Fibroblast of skin of right quadriceps (primary cell): ENCODE measurements around the gene OR3A2.
"Not testable (repeated sequence)": the region's sequence is repeated elsewhere in the genome, so short reads cannot be mapped to it uniquely, and the experiment has no call there.

Experiments used
- DNase-seq: peaks from one replicate; pipeline ENCODE4 v3.0.0-alpha.2; 2013

Gene OR3A2

DNA sequence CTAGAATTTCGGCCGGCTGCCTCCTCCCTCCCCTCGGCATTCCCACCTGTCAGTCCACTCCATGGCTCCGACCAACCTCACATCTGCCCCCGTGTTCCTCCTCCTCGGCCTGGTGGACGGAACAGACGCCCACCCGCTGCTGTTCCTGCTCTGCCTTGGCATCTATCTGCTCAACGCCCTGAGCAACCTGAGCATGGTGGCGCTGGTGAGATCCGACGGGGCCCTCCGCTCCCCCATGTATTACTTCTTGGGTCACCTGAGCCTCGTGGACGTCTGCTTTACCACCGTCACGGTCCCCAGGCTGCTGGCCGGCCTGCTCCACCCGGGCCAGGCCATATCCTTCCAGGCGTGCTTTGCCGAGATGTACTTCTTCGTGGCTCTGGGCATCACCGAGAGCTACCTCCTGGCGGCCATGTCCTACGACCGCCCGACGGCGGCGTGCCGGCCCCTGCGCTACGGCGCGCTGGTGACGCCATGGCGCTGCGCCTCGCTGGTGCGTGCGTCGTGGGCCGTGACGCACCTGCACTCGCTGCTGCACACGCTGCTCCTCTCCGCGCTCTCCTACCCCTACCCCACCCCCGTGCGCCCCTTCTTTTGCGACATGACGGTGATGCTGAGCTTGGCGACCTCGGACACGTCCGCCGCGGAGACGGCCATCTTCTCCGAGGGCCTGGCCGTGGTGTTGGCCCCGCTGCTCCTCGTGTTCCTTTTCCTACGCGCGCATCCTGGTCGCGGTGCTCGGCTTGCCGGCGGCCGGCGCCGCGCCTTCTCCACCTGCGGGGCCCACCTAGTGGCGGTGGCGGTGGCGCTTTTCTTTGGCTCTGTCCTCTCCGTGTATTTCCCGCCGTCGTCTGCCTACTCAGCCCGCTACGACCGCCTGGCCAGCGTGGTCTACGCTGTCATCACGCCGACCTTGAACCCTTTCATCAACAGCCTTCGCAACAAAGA, at the start of gene OR3A2:
TSS of gene OR3A2 (minus strand) at position 440 of the 948 bp plus-strand sequence.
- DNase-seq: peak; percentile 11

DNA sequence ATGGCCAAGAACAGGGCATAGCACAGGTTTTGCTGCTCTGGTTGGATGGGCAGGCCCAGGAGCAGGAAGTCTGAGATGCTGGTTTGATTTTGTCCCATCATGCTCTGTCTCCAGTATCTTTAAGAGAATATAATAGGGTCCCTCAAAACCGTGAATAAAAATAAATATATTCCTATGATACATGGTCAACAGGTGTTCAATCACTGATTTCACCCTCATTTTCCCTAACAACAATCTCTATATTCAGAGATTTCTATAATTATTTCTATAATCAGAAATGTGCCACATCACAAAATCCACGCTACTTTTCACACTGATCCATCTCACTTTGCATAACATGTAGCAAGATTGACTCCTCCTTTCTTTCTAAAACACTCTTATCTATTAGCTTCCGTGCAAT, 47.6 kb upstream of the OR3A2 start, which contains the start of gene OR1E2:
TSS of gene OR1E2 (minus strand) at position 101 of the 400 bp plus-strand sequence. CDS start at position 101, 0 bp downstream.
- no peak for DNase-seq

DNA sequence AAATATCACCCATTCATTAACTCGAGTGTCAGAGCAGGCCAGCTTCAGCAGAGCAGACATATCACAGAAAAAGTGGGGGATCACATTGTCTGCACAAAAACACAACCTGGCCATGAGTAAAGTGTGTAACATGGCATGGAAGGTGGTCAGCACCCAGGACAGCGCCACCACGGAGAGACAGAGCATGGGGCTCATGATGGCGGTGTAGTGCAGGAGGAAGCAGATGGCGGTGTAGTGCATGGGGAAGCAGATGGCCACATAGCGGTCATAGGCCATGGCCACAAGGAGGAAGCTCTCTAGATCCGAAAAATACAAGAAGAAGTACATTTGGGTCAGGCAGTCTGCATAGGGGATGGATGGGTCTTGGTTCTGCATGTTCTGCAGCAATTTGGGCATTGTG, 47.1 kb upstream of the OR3A2 start:
- DNase-seq: not testable (repeated sequence)

DNA sequence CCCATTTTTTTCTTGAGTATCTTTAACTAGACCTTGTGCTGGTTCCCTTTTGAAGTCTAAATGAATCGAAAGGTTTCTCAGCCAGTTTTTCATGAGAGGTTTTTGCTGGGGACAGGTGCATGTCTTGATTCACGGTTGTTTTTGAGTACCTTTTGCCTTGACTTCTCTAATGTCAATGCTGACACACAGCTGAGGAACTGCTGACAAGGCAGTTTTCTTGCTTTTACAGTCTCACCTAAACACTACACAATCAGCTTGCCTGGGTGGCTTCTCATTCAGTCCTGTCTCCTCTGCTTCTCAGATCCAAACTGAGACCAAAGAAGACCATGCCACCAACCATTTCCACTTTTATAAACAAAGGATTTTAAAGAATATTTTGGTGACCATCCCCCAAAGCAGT, 32.1 kb upstream of the OR3A2 start:
- DNase-seq: no peak

DNA sequence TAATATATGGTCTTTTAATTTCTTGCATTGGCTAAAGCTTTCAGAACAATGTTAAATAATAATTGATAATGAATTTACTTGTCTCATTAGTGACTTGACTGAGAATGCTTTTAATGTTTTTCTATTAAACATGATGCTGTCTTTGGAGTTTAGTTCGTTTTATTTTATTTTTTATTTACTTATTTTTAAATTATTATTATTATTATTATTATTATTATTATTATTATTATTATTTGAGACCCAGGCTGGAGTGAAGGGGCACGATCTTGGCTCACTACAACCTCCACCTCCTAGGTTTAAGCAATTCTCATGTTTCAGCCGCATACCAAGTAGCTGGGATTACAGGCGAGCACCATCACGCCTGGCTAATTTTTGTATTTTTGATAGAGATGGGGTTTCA, 29.5 kb upstream of the OR3A2 start:
- DNase-seq: no peak

DNA sequence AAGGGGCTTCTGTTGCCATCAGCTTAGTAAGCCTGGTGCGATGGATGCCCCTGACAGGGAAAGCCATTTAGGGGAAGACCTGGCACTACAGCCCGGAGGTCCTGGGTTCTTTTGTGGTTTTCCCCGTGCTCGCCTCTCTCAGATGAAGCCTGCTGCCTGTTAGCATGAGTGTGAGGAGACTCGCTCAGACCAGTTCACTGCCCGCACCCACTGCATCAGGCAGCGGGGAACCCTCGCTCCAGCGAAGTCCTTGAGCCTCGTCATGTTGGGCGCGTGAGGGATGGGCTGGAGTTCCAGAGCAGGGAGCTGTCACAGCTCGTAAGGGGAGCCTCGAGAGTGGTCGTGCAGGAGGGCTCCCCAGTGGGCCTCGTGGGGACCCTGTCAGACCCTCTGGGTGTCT, 26.1 kb upstream of the OR3A2 start:
- DNase-seq: not testable (repeated sequence)

DNA sequence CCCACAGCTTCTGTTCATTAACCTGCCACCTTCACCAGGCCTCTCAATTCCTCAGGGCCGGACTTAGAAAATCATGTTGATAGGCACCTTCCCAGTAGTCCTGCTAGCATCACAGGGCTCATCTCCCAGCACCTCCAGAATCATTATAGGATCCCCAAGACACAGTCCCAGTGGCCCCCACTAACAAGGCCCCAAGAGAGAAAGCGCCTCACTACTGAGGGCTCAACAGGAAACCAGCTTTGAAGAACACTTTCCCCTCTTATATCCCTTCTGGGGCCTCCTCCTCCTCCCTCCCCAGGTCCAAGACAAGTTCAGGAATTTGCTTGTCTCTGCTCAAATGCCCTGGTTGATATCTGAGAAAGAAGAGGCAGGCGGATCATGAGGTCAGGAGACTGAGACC, 25.0 kb upstream of the OR3A2 start, which contains the start of gene OR3A3:
TSS of gene OR3A3 (plus strand) at position 301 of the 400 bp plus-strand sequence.
- no peak for DNase-seq

DNA sequence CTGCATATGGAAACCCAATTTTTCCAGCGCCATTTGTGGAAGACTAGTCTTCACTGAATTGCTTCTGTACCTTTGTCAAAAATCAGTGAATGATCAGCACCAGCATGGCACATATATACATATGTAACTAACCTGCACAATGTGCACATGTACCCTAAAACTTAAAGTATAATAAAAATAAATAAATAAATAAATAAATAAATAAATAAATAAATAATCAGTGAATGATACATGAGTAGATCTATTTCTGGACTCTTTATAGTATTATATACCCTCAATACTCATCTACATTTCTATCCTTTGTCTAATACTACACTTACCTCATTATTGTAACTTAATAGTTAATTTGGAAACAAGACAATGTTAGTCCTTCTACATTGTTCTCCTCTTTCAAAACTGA, 17.7 kb upstream of the OR3A2 start:
- not testable (repeated sequence) for DNase-seq

DNA sequence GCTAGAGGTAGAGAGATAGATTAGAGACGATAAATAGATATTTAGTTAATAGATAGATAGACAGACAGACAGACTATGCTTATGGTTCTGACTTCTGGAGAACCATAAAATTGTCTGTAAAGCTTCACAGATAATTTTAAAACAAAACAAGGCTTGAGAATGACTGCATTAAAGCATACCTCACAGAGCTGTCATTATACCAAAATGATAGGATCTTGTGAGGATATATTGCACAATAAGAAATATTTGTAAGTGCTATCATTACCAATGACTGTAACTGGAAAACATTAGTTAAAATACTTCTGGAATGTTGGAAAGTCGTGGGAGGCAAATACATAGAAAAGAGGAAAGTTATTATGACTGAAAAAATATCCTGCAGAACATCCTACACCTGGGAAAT, 15.7 kb upstream of the OR3A2 start:
- DNase-seq: no peak

DNA sequence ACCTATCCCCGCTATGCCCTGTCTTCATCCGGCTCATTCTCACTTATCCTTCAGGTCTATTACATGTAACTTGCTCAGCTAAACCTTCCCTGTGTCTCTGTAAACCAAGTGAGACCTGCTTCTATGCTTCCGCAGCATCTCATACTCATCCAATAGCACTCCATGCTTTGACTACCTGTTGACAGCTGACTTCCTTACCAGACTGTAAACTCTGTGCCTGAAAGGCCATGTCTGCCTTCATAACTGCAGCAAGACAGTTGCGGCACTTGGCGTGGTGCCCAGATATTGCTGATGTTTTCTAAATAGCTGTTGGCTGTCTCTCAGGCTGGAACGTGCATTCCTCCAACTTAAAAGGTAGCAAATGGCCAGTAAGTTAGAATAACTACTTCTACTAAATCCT, 13.9 kb upstream of the OR3A2 start:
- no peak for DNase-seq

DNA sequence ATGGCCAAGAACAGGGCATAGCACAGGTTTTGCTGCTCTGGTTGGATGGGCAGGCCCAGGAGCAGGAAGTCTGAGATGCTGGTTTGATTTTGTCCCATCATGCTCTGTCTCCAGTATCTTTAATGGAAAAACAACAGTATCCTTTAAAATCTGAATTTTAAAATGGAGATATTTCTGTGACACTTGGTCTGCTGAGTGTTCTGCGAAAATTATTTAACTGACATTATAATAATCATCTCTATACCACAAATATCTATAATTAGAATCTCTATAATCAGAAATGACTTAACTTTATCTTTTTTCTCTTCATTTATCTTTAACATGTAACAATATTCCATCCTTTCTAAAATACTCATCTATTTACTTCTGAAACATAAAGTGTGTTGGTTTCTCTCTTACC, 12.2 kb upstream of the OR3A2 start, which contains the start of gene OR1E1:
TSS of gene OR1E1 (minus strand) at position 101 of the 400 bp plus-strand sequence. CDS start at position 101, 0 bp downstream.
- DNase-seq: no peak

DNA sequence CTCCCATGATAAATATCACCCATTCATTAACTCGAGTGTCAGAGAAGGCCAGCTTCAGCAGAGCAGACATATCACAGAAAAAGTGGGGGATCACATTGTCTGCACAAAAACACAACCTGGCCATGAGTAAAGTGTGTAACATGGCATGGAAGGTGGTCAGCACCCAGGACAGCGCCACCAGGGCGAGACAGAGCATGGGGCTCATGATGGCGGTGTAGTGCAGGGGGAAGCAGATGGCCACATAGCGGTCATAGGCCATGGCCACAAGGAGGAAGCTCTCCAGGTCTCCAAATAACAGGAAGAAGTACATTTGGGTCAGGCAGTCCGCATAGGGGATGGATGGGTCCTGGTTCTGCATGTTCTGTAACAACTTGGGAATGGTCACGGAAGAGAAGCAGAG, 11.7 kb upstream of the OR3A2 start:
- DNase-seq: not testable (repeated sequence)

DNA sequence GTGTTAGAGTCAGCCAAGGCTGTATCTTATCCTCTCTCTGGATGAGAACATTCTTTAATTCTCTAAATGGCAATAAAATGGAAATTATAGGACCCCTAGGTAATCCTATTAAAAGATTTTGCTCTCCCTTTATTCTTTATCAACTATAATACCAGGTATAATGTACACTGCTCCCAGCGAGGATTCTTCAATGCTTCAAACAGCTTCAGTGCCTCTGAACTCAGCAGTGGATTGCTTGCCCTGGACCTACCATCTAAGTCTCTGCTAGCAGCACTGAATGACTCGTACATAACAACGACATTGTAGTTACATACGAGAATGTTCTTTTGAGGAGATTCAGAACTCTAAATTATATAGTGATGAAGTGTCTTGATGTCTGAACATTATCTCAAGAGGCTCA, 3.7 kb upstream of the OR3A2 start:
- DNase-seq: no peak

DNA sequence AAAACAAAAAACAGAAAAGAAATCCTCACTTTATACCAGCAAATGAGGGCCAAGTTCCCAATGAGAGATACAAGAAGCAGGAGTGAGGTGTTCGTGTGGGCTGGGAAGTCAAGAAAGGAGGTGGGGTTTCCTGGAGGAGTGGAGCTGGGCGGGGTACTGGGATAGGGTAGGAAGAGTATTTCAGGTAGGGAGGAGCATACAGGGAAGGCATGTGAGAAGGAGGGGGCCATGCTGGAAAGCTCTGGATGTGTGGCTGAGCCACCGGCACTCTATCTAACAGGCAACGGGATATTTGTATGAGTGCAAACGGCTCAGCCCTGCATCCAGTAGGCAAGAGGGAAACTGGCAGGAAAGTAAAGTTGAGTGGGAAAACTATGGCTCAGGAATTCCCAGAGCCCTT, 4.2 kb downstream of the OR3A2 start:
- DNase-seq: no peak

DNA sequence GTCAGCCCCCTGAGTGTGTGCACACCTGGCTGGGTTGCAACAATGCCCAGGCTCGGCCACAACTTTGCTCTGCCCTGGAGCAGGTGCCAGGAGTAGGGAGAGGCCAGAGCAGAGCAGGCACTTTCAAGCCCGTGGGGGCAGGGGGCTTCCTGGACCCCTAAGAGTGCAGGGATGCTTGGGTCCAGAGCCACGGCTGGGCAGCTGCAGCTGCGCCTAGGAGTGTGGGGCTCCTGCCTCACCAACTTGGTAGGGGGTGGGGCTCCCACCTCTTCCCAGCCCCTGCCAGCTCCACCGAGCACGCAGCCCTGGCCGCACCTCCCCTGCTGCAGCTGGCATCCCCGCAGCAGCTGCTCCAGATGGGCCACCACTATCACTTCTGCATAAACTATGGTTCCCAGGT, 7.8 kb downstream of the OR3A2 start:
- no peak for DNase-seq

DNA sequence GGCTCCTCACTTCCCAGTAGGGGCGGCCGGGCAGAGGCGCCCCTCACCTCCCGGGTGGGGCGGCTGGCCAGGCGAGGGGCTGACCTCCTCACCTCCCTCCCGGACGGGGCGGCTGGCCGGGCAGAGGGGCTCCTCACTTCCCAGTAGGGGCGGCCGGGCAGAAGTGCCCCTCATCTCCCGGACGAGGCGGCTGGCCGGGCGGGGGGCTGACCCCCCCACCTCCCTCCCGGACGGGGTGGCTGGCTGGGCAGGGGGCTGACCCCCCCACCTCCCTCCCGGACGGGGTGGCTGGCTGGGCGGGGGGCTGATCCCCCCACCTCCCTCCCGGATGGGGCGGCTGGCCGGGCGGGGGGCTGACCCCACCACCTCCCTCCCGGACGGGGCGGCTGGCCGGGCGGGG, 14.9 kb downstream of the OR3A2 start:
- DNase-seq: not testable (repeated sequence)

DNA sequence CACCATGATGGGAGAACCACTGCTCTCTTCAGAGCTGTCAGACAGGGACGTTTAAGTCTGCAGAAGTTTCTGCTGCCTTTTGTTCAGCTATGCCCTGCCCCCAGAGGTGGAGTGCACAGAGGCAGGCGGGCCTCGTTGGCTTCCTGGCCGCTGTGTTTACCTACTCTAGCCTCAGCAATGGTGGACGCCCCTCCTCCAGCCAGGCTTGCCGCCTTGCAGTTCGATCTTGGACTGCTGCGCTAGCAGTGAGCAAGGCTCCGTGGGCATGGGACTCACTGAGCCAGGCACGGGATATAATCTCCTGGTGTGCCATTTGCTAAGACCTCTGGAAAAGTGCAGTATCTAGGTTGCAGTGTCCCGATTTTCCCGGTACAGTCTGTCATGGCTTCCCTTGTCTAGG, 43.3 kb downstream of the OR3A2 start:
- not testable (repeated sequence) for DNase-seq

DNA sequence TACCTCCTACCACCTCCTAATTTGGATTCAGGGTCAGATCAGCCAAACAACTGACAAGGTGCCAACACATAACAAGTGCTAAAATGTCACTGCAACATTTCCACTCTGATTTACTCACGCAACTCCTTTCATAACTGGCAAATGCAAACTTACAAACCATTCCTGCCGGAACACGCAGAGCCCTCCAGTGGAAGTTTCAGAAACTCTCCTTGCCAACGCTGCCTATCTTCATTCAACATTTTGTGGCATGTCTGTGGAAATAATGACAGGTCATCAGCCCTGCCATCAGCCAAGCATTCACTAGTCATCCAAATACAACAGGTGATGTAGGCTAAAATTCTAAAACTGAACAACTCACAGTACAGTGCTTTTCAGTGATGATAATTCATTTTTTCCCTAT, 50.2 kb downstream of the OR3A2 start:
- no peak for DNase-seq

DNA sequence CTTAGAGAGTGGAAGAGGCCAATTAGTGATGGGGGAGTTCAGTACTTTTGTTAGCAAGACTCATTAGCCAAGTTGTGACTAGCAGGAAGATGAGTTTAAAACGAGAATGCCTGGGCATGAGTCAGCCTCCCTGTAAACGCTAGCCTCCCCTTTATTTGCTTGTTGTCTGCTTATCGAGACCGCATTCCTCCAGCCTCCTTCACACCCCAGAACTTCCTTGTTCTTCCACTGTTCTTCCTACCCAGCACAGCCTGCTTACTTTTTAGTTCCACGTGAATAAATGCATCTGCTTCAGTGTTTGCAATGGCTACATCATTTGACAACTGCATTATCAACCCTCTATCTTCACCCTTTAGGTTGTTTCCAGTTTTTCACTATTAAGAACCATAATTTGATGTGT, 67.8 kb downstream of the OR3A2 start:
- DNase-seq: no peak

DNA sequence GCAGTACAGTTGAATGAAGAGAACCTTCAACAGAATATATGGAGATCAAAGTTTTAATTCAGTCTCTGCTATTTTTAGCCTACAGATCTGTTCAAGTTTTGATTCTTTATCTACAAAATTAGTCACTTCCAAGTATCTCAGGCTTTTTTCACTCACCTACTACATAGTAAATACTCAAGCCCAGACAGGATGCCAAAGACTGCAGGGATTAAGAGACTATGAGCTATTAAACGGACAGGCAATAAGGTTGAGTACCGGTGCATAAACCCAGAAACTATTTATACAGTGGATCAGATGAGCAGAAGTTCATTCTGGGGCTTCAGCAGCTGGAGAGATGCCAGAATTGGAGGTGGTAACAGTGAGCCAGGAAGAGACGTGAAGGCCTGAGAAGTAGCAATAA, 69.3 kb downstream of the OR3A2 start:
- no peak for DNase-seq

DNA sequence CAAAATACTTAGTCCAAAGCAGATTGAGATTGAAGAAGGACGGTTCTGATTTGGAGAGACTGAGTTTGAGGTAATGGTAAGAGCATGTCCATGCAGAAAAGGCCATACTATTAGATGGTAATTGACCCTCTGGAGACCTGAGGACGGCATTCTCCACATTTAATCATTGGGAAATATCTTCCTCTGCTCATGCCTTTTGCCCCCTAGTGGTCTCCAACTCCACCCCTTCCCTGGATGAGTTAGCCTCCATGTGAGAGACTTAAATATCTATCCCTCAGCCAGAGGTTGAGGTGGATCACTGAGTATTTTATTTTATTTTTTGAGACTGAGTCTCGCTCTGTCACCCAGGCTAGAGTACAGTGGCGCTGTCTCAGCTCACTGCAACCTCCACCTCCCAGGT, 77.5 kb downstream of the OR3A2 start:
- DNase-seq: no peak

DNA sequence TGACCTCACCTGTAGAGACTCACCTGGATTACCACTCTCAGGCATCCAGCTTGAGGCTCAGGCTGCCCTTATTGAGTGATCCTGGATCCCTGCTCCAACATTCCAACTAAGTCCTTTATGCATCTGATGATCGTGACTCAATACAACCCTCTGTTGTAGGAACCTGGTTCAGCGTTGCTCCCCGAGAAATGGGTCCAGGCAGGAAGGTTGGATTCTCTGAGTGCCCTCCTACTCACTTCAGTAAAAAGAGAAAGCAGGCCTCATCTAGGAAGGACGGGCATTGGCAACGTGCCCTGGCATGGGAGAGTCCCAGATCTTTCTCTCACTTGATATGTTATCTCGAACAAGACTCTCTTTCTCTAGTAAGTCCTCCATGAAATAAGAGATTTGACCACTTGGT, 87.8 kb downstream of the OR3A2 start, which contains the start of gene OR3A1:
TSS of gene OR3A1 (minus strand) at position 101 of the 400 bp plus-strand sequence. CDS start 5,778 bp downstream, outside the sequence.
- no peak for DNase-seq

DNA sequence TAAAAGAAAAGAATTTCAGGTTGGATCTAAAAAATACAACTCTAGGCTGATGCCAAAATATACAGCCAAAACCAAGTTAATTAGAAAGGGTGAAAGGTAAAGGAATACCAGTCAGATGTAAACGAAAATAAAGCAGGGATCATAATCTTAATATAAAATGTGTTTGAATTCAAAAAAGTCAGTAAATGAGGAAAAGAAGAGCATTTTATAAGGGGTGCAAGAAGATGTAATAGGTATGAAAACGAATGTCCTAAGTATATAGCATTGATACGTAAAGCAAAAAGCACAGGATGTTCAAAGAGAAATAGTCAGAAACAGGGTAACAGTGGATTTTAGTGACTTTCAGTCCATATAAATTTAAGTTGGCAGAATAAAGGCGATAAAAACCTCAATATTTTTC, 90.5 kb downstream of the OR3A2 start:
- no peak for DNase-seq

DNA sequence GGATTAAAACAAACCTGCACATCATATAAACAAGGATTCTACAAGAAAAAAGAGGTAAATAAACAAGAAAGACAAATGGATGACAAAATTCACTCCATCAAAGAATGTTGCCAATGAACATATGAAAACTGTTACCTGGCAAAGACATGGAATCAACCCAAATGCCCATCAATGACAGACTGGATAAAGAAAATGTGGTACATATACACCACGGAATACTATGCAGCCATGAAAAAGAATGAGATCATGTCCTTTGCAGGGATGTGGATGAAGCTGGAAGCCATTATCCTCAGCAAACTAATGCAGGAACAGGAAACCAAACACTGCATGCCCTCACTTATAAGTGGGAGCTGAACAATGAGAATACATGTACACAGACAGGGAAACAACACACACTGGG, 92.6 kb downstream of the OR3A2 start:
- DNase-seq: not testable (repeated sequence)
